Heart left ventricle (tissue), 16 donors: ENCODE measurements around the gene CFAP46. TPM values are rescaled to one million over a fixed set of nuclear protein-coding genes. Genes with fewer than 3 reads are reported as not detected.
"Not testable (repeated sequence)": the region's sequence is repeated elsewhere in the genome, so short reads cannot be mapped to it uniquely, and the experiment has no call there.

Experiments
- ATAC-seq, 4 donors: fragments of 200-7000 bp; cut with Tn5 transposase; one replicate each; pipeline ENCODE4 v1.9.1; 2020 to 2022; ENCODE audit warnings: moderate library complexity in 4 of 4, mild to moderate bottlenecking in 3 of 4, moderate number of reproducible peaks in 1 of 4
- DNase-seq, 5 donors: peaks; one replicate each; pipeline ENCODE4 v3.0.0-alpha.2; 2020
- H3K27ac ChIP-seq, 12 donors: fragments of 200-600 bp; sonication (generic) in 4 of 12; one replicate each; pipeline versions ENCODE4 v1.5.0 to v1.8.0; 2016 to 2022; ENCODE audit warnings: mild to moderate bottlenecking in 2 of 12
- H3K27me3 ChIP-seq, 9 donors: fragments of 200-600 bp; sonication (generic) in 2 of 9; one replicate each; pipeline versions ENCODE4 v1.5.1 to v1.8.0; 2016 to 2022; ENCODE audit warnings: mild to moderate bottlenecking in 3 of 9
- H3K36me3 ChIP-seq, 9 donors: fragments of 200-600 bp; sonication (generic) in 2 of 9; one replicate each; pipeline versions ENCODE4 v1.5.0 to v1.8.0; 2018 to 2022; ENCODE audit warnings: mild to moderate bottlenecking in 2 of 9
- H3K4me1 ChIP-seq, 12 donors: fragments of 200-600 bp; sonication (generic) in 4 of 12; one replicate each; pipeline versions ENCODE4 v1.5.0 to v1.8.0; 2016 to 2022; ENCODE audit warnings: mild to moderate bottlenecking in 3 of 12
- H3K4me3 ChIP-seq, 12 donors: fragments of 200-600 bp; sonication (generic) in 4 of 12; one replicate each; pipeline versions ENCODE4 v1.5.0 to v1.8.0; 2017 to 2022; ENCODE audit warnings: mild to moderate bottlenecking in 9 of 12, moderate library complexity in 4 of 12
- H3K9me3 ChIP-seq, 12 donors: fragments of 200-600 bp; sonication (generic) in 4 of 12; one replicate each; pipeline versions ENCODE4 v1.5.0 to v1.8.0; 2016 to 2022; ENCODE audit warnings: mild to moderate bottlenecking in 1 of 12
- CTCF ChIP-seq, 12 donors: fragments of 200-600 bp; sonication (generic) in 4 of 12; IDR thresholded peaks; one replicate each; pipeline versions ENCODE4 v1.5.0 to v1.8.0; 2018 to 2022; ENCODE audit warnings: antibody characterized with exemption in 12 of 12, mild to moderate bottlenecking in 5 of 12
- POLR2A ChIP-seq, 2 donors: fragments of 450-650 bp; IDR thresholded peaks; one replicate each; pipeline ENCODE4 v1.6.1; 2017; ENCODE audit warnings: antibody characterized with exemption in 2 of 2, mild to moderate bottlenecking in 2 of 2, moderate library complexity in 2 of 2
- WGBS, 4 donors: extraction: QIAGEN DNeasy Blood & Tissue Kit in 2 of 4; methylation state at CpG; one replicate each; pipeline versions ENCODE4 v1.1.5 to v1.1.7; 2013 to 2018; 5-methylcytosine and 5-hydroxymethylcytosine counted together
- intact Hi-C, 10 donors: fragments of 100-400 bp; cut with DNase I; formaldehyde crosslinking; loops; one replicate each; pipeline versions ENCODE4 v1.11.1 to v1.14.2; 2022
- polyA plus RNA-seq, 2 donors: library from polyadenylated mRNA; stranded (reverse); fragments of 200-250 nt; gene quantifications; one replicate each; pipeline ENCODE4 v1.2.3, GENCODE V29; 2013
- total RNA-seq, 9 donors: library from RNA; depleted of rRNA in 2 of 9; stranded (reverse); fragments of >200 nt in 2 of 9; fragmentation: NEBNext Ultra II Directional in 3 of 9; extraction: Animal tissue kit (Norgen Biotek cat#: 25700) in 3 of 9; gene quantifications; one replicate each; pipeline versions ENCODE4 v1.1.0 to v1.2.4, GENCODE V29; 2016 to 2023
- donor health status: ischemic (EF 13 %, LVEDD 7.1; RV severe dilation, severe dysfunction).
- donor health status: healthy with polysubstance abuse.
- donor health status: DM: no; HTN: yes; CAD: no.
- donor health status: DM: no; HTN: no; CAD: no.
- donor health status: ischemic (EF 25% LVEDD 6.9; RV normal size, moderate dysfunction).
- donor health status: ischemic (EF 25% LVEDD 5.7; RV mildly dilated, moderate dysfunction).
- donor health status: healthy.
- donor health status: DM: yes; HTN: yes; CAD: no.
- donor health status: ischemic (EF 35%, LVEDD 5.7; RV mildly dilated, moderate dysfunction).
- donor health status: nonischemic (EF 11% LVEDD 7.7; RV severe dilation, severe dysfunction).
- donor health status: DM: yes; HTN: yes; CAD: no.
- donor health status: PGD.
- donor health status: ischemic (EF 29% LVEDD 5.4; RV normal size, mild dysfunction).
- donor health status: nonischemic (EF 23%, LVEDD 6.1; RV moderate dilation, normal function).

The CFAP46 gene
- total and polyA plus RNA-seq, 11 donors: 0.61 to 1.8 (median 0.95) TPM

GRCh38 chr10:132937861-132938260, 4.5 kb downstream of the CFAP46 start:
- TF ChIP-seq CTCF (IDR thresholded peaks at IDR 0.05) (no peak), POLR2A (IDR thresholded peaks at IDR 0.05) (no peak)
- intact Hi-C loops: loop anchor here in 1 of 10 donors (5.0 kb wide), 1 partner anchor 184 kb away; no protein-coding TSS in a partner anchor

DNA sequence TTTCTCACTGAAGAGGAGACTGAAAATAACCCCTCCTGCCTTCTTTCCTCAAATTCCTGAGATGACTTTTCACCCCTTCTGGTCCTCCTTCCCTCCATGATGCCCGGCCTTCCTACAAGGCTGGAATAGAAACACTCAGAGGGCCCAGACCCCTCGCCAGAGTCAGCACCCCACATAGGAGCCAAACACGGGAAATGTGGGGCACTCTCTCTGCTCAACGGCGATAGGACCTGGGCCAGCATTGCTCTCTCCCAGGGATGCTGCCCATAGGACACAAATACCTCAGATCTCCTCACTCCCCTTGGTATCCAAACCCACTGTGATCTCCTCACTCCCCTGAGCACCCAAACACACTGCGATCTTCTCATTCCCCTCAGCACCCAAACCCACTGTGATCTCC, 7.4 kb downstream of the CFAP46 start:
- intact Hi-C loops: loop anchor here in 1 of 10 donors (5.0 kb wide), 1 partner anchor 187 kb away; no protein-coding TSS in a partner anchor

More at GRCh38 chr10:132937861-132938260, 4.5 kb downstream of the CFAP46 start:
- H3K27ac ChIP-seq: no peak overlapping the region
- no peak for ATAC-seq
- H3K27me3 ChIP-seq: peaks cover 0 to 32% (median 12%) of the 10 kb centered on the region in 9 donors
- no peaks in the 10 kb centered on the region for H3K9me3 ChIP-seq
- WGBS, 4 donors: 81 to 90% (median 86%) methylated on average over 19 of the region's 19 CpGs
- H3K36me3 ChIP-seq: no peaks in the 10 kb centered on the region
- no peak overlapping the region for H3K4me3 ChIP-seq
- peak in 1 of 5 donors; percentile 46 for DNase-seq
- H3K4me1 ChIP-seq: peaks cover 0 to 15% (median 7%) of the 10 kb centered on the region in 12 donors

GRCh38 chr10:132933308-132934042, 8.9 kb downstream of the CFAP46 start:
- no peak overlapping the region for H3K4me3 ChIP-seq
- DNase-seq: peak in 1 of 5 donors; percentile 50
- no peak for TF ChIP-seq POLR2A (IDR thresholded peaks at IDR 0.05)
- no peak for TF ChIP-seq CTCF (IDR thresholded peaks at IDR 0.05)
- H3K36me3 ChIP-seq: no peaks in the 10 kb centered on the region
- H3K4me1 ChIP-seq: no peaks in the 10 kb centered on the region
- no peak for ATAC-seq
- no peaks in the 10 kb centered on the region for H3K9me3 ChIP-seq
- WGBS, 4 donors: 89 to 94% (median 94%) methylated on average over 26 to 30 of the region's 30 CpGs
- H3K27ac ChIP-seq: no peak overlapping the region
- peaks cover 0 to 9% (median 0%) of the 10 kb centered on the region in 9 donors for H3K27me3 ChIP-seq
- intact Hi-C loops: no loop called here

More for the DNA sequence above, 7.4 kb downstream of the CFAP46 start:
- Histone ChIP-seq H3K4me1 (no peaks in the 10 kb centered on the region), H3K4me3 (no peak overlapping the region), H3K27ac (no peak overlapping the region), H3K9me3 (no peaks in the 10 kb centered on the region), H3K27me3 (peaks cover 0 to 12% (median 0%) of the 10 kb centered on the region in 9 donors), H3K36me3 (no peaks in the 10 kb centered on the region)
- 79 to 85% (median 80%) methylated on average over 6 of the region's 6 CpGs for WGBS, 4 donors
- ATAC-seq (no peak), DNase-seq (no peak)
- no peak for TF ChIP-seq POLR2A (IDR thresholded peaks at IDR 0.05)
- TF ChIP-seq CTCF (IDR thresholded peaks at IDR 0.05): no peak

DNA sequence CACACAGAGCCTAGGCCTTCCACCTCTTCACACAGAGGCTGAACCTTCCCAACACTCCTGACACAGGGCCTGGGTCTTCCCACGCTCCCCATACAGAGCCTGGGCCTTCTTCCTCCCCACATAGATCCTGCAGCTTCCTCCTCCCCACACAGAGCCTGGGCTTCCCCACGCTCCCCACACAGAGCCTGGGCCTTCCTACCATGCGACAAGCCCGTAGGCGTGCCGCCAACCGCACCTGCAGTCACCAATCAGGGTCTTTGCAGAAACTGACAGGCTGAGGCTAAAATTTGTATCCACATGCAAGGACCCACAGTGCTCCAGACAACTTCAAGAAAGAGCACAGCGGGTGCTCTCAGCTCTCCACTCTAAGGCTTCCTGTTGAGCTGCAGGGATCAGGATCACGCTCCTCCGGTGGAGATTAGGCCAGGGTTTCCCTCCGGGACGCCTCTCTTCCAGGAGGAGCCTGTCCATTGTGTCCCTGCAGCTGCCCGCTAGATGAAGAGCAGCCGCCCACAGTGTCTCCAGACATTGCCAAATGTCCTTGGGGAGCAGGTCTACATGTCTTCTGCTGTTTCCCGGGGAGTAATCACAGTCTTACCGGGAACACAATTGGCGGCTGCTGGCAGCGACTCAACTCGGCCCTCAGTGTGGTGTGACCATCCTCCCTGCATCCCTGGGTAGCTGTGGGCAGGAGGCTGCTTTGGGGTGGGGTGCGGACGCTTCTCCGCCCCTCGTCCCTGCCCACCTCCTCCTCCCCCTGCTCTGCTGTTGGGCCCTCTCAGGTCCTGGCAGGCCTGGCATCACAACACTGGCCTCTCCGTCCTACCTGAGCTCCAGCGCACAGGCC, 9.7 kb downstream of the CFAP46 start:
- peak in 1 of 5 donors; percentile 61 for DNase-seq
- intact Hi-C loops: no loop called here
- TF ChIP-seq CTCF (IDR thresholded peaks at IDR 0.05): no peak
- no peak for TF ChIP-seq POLR2A (IDR thresholded peaks at IDR 0.05)
- Histone ChIP-seq H3K36me3 (no peaks in the 10 kb centered on the region), H3K9me3 (no peaks in the 10 kb centered on the region), H3K27me3 (peaks cover 0 to 1% (median 0%) of the 10 kb centered on the region in 9 donors), H3K4me1 (no peaks in the 10 kb centered on the region), H3K27ac (no peak overlapping the region), H3K4me3 (no peak overlapping the region)
- ATAC-seq: no peak
- 81 to 88% (median 86%) methylated on average over 23 to 25 of the region's 25 CpGs for WGBS, 4 donors

DNA sequence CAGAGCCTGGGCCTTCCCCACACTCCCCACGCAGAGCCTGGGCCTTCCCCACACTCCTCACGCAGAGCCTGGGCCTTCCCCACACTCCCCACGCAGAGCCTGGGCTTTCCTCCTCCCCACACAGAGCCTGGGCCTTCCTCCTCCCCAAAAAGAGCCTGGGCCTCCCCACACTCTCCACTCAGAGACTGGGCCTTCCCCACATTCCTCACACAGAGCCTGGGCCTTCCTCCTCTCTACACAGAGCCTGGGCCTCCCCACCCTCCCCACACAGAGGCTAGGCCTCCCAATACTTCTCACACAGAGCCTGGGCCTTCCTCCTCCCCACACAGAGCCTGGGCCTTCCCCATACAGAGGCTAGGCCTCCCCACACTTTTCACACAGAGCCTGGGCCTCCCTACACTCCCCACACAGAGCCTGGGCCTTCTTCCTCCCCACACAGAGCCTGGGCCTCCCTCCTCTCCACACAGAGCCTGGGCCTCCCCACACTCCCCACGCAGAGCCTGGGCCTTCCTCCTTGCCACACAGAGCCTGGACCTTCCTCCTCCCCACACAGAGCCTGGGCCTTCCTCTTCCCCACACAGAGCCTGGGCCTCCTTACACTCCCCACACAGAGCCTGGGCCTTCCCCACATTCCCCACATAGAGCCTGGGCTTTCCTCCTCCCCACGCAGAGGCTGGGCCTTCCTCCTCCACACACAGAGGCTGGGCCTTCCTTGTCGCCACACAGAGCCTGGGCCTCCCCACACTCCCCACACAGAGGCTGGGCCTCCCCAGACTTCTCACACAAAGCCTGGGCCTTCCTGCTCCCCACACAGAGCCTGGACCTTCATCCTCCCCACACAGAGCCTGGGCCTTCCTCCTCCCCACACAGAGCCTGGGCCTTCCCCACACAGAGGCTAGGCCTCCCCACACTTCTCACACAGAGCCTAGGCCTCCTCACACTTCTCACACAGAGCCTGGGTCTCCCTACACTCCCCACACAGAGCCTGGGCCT, 10.8 kb downstream of the CFAP46 start:
- intact Hi-C loops, H3K4me1 ChIP-seq, ATAC-seq, H3K4me3 ChIP-seq, H3K27ac ChIP-seq, H3K36me3 ChIP-seq, H3K9me3 ChIP-seq, H3K27me3 ChIP-seq: not testable (repeated sequence)
- WGBS, 4 donors: 83 to 92% (median 85%) methylated on average over 6 of the region's 6 CpGs
- peak in 1 of 5 donors; percentile 24 for DNase-seq
